HUES48 (cell line): Measurements from ENCODE around the gene TES.
A peak's percentile ranks its signal among the peaks of the same experiment; 100 is the strongest.
"Not testable (repeated sequence)": the region's sequence is repeated elsewhere in the genome, so short reads cannot be mapped to it uniquely, and the experiment has no call there.

ENCODE experiments used
- H3K27ac ChIP-seq: one replicate; pipeline ENCODE4 v1.7.0; 2013; ENCODE audit warnings: low read depth, low read length, inconsistent platforms
- H3K27me3 ChIP-seq: 2 replicates; pipeline ENCODE4 v1.6.1; 2013; ENCODE audit warnings: mild to moderate bottlenecking, low read length; ENCODE audit not compliant: control insufficient read depth, insufficient read depth
- H3K36me3 ChIP-seq: 2 replicates; pipeline ENCODE4 v1.6.1; 2013; ENCODE audit warnings: low read length; ENCODE audit not compliant: control insufficient read depth, insufficient read depth
- H3K4me1 ChIP-seq: 2 replicates; pipeline ENCODE4 v1.6.1; 2013; ENCODE audit warnings: mild to moderate bottlenecking, low read length; ENCODE audit not compliant: control insufficient read depth, insufficient read depth
- H3K4me3 ChIP-seq: 2 replicates; pipeline ENCODE4 v1.5.1; 2013; ENCODE audit warnings: mild to moderate bottlenecking, low read depth, low read length
- H3K9ac ChIP-seq: 2 replicates; pipeline ENCODE4 v1.6.1; 2013; ENCODE audit warnings: mild to moderate bottlenecking, low read depth, low read length, moderate library complexity
- H3K9me3 ChIP-seq: 2 replicates; pipeline ENCODE4 v1.6.1; 2013; ENCODE audit warnings: low read length; ENCODE audit not compliant: control insufficient read depth, insufficient read depth

Gene TES

DNA sequence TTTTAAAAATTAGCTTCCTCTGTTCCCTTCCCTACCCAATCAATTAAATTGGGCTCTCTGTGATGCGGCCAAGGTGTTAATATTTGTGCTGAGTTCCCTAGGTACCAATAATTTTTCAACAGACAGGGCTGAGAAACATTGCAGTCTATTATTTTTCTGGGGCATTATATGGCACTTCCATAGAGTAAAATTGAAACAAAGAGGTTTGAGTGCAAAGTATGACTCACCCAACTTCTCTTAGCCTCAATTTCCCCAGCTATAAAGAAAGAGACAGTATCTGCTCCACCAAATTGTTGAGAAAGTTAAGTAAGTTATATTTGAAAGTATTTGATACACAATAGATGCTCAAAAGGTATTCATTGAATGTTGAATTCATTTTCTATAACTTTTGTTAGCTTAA, 74.9 kb downstream of the TES start:
- Histone ChIP-seq H3K36me3 (no peaks in the 10 kb centered on the region), H3K27me3 (no peaks in the 10 kb centered on the region), H3K4me1 (no peaks in the 10 kb centered on the region), H3K9me3 (no peaks in the 10 kb centered on the region), H3K9ac (no peak overlapping the region), H3K4me3 (no peak overlapping the region), H3K27ac (no peak overlapping the region)

DNA sequence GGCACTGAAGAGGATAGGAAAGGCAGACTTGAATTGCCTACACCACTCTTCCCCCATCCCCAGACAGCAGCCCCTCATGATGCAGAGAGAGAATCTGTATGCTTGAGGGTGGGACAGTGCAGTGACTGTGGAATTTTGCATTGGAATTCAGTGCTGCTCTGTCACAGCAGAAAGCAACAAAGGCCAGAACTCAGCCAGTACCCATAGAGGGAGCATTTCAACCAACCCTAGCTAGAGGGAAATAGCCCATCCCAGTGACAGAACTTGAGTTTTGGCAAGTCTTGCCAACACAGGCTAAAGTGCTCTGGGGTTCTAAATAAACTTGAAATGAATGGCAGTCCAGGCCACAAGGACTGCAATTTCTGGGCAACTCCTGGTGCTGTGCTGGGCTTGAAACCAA, 80.4 kb downstream of the TES start:
- Histone ChIP-seq H3K9ac (no peak overlapping the region), H3K9me3 (no peaks in the 10 kb centered on the region), H3K27ac (no peak overlapping the region), H3K4me3 (no peak overlapping the region), H3K27me3 (no peaks in the 10 kb centered on the region), H3K36me3 (no peaks in the 10 kb centered on the region), H3K4me1 (no peaks in the 10 kb centered on the region)

DNA sequence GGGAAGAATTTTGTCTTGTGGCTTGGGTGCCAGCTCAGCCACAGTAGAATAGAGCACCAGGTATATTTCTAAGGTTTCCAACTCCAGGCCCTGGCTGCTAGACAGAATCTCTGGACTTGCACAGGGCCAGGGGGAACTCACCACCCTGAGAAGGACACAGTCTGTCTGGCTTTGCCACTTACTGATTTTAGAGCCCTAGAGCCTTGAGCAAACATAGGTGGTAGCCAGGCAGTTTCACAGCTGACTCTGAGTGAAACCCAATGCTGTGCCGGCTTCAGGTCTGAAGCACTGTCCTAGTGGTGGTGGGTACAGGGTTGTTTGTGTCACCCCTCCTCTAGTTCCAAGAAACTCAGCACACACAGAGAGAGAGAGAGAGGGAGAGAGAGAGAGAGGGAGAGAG, 81.6 kb downstream of the TES start:
- Histone ChIP-seq H3K9ac (no peak overlapping the region), H3K4me3 (no peak overlapping the region), H3K27me3 (no peaks in the 10 kb centered on the region), H3K4me1 (no peaks in the 10 kb centered on the region), H3K9me3 (no peaks in the 10 kb centered on the region), H3K27ac (no peak overlapping the region), H3K36me3 (no peaks in the 10 kb centered on the region)

DNA sequence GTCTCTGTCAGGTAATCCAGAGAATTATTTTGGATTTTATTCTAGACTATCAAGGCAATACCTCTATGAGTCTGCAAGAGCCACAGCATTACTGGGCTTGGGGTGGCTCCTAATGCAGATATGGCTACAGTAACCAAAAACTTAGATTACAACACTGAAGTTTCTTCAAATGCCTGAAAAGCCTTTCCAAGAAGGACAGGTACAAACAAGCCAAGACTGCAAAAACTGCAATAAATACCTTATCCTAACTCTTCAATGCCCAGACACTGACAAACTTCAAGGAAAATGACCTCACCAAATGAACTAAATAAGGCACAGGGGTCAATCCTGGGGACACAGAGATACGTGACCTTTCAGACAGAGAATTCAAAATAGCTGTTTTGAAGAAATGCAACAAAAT, 82.0 kb downstream of the TES start:
- no peaks in the 10 kb centered on the region for H3K9me3 ChIP-seq
- no peaks in the 10 kb centered on the region for H3K36me3 ChIP-seq
- no peaks in the 10 kb centered on the region for H3K4me1 ChIP-seq
- no peaks in the 10 kb centered on the region for H3K27me3 ChIP-seq
- H3K9ac ChIP-seq: no peak overlapping the region
- no peak overlapping the region for H3K27ac ChIP-seq
- H3K4me3 ChIP-seq: no peak overlapping the region

GRCh38 chr7:116293139-116293538, 82.8 kb downstream of the TES start:
- Histone ChIP-seq H3K4me1 (no peaks in the 10 kb centered on the region), H3K4me3 (no peak overlapping the region), H3K9me3 (no peaks in the 10 kb centered on the region), H3K27me3 (no peaks in the 10 kb centered on the region), H3K27ac (no peak overlapping the region), H3K36me3 (no peaks in the 10 kb centered on the region), H3K9ac (no peak overlapping the region)

GRCh38 chr7:116293633-116294032, 83.3 kb downstream of the TES start:
- H3K9ac ChIP-seq: no peak overlapping the region
- H3K36me3 ChIP-seq: no peaks in the 10 kb centered on the region
- no peak overlapping the region for H3K4me3 ChIP-seq
- no peak overlapping the region for H3K27ac ChIP-seq
- no peaks in the 10 kb centered on the region for H3K9me3 ChIP-seq
- no peaks in the 10 kb centered on the region for H3K27me3 ChIP-seq
- no peaks in the 10 kb centered on the region for H3K4me1 ChIP-seq

DNA sequence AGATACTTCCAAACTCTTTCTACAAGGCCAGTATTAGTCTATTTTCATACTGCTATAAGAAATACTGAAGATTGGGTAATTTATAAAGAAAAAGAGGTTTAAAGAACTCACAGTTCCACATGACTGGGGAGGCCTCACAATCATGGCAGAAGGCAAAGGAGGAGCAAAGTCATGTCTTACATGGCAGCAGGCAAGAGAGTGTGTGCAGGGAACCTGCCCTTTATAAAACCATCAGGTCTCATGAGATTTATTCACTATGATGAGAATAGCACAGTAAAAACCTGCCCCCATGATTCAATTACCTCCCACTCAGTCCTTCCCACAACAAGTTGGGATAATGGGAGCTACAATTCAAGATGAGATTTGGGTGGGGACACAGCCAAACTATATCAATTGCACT, 85.6 kb downstream of the TES start:
- H3K4me3 ChIP-seq, H3K27me3 ChIP-seq, H3K4me1 ChIP-seq, H3K27ac ChIP-seq, H3K36me3 ChIP-seq, H3K9me3 ChIP-seq, H3K9ac ChIP-seq: not testable (repeated sequence)

DNA sequence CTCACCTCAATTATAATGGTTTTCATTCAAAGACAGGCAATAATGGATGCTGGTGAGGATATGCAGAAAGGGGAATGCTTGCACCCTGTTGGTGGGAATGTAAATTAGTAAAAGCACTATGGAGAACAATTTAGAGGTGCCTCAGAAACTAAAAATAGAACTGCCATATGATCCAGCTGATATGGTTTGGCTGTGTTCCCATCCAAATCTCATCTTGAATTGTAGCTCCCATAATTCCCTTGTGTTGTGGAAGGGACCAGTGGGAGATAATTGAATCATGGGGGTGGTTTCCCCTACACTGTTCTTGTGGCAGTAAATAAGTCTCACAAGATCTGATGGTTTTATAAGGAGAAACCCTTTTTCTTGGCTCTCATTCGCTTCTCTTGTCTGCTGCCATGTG, 87.7 kb downstream of the TES start:
- Histone ChIP-seq H3K4me1 (no peaks in the 10 kb centered on the region), H3K9ac (no peak overlapping the region), H3K4me3 (no peak overlapping the region)

GRCh38 chr7:116298576-116298975, 88.2 kb downstream of the TES start:
- Histone ChIP-seq H3K36me3 (no peaks in the 10 kb centered on the region), H3K9me3 (no peaks in the 10 kb centered on the region), H3K9ac (no peak overlapping the region), H3K27me3 (no peaks in the 10 kb centered on the region), H3K4me1 (no peaks in the 10 kb centered on the region), H3K27ac (no peak overlapping the region), H3K4me3 (no peak overlapping the region)

More for the DNA sequence above, 87.7 kb downstream of the TES start:
- Histone ChIP-seq H3K9me3 (no peaks in the 10 kb centered on the region), H3K27me3 (no peaks in the 10 kb centered on the region), H3K27ac (no peak overlapping the region), H3K36me3 (no peaks in the 10 kb centered on the region)

DNA sequence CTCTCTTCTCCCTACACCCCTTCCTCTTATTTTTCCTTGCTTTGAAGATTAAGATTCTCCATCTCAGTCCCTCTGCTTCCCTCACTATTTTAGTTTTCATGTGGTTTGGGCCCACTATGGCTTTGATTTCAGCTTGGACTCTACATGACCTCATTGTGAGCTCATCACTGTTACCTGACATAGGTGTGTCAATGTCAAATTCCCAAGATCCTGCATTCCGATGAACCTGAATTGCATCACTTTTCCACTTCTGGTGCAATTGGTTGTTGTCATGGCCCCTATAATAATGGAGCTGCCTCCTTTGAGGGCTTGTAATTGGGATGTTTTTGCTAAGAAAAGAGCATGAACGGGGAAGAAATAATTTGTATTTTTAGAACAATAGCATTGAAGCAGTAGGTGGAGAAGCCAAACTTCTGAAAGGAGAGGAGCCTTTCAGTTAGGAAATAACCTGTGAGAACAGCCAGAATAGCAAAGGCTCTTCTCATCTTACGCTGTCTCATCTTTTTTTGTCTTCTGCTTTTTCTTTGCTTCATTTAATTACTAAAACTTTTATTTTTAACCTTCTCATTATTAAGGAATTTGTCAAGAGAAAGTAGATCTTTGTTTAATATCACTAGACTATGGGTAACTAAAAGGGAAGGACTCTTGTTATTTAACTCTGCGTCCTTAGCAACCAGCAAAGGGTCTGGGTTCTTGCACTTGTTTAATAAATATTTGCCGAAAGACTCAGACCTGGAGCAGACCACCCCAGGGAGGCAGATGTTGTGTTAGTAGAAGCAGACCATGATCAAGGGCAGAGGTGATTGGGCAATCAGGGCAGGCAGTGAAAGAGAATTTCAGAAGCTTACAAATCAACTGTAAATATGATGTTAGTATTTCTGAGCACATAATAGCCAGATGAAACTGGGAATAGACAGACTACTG, 95.4 kb downstream of the TES start:
- no peaks in the 10 kb centered on the region for H3K4me1 ChIP-seq
- no peaks in the 10 kb centered on the region for H3K9me3 ChIP-seq

GRCh38 chr7:116306409-116307048, 96.2 kb downstream of the TES start:
- Histone ChIP-seq H3K36me3 (no peaks in the 10 kb centered on the region), H3K27ac (peak overlapping the region; percentile 59)

More for the DNA sequence above, 95.4 kb downstream of the TES start:
- Histone ChIP-seq H3K27ac (peak overlapping the region; percentile 59), H3K36me3 (no peaks in the 10 kb centered on the region), H3K27me3 (no peaks in the 10 kb centered on the region), H3K4me3 (no peak overlapping the region), H3K9ac (no peak overlapping the region)

More at GRCh38 chr7:116306409-116307048, 96.2 kb downstream of the TES start:
- Histone ChIP-seq H3K9me3 (no peaks in the 10 kb centered on the region), H3K4me1 (no peaks in the 10 kb centered on the region), H3K27me3 (no peaks in the 10 kb centered on the region), H3K9ac (no peak overlapping the region), H3K4me3 (no peak overlapping the region)
